GM18907 (cell line): ENCODE measurements around the gene C4orf50.

Source experiments
- ATAC-seq: cut with Tn5 transposase; IDR thresholded peaks from one replicate; pipeline ENCODE4 v1.9.1; 2021; ENCODE audit warnings: mild to moderate bottlenecking, moderate library complexity; ENCODE audit not compliant: unreplicated experiment

Gene C4orf50

DNA sequence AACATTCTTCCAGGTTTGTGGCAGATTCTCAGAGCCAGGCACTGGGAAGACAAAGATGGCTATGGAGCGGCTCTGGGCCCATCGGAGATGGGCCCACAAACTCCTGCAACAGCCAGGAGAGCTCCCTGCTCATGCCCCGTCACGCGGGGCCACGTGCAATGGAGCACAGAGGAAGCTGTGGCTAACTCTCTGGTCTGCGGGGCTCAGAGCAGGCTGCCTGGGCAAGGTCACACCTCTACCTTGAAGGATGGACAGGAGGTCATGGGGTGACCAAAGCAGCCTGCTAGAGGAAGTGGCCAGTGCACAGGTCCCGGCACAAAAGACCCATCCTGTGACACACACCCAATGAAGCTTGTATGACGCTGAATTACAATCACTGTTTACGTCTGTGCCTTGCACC, 45.2 kb downstream of the C4orf50 start:
- ATAC-seq: no peak

DNA sequence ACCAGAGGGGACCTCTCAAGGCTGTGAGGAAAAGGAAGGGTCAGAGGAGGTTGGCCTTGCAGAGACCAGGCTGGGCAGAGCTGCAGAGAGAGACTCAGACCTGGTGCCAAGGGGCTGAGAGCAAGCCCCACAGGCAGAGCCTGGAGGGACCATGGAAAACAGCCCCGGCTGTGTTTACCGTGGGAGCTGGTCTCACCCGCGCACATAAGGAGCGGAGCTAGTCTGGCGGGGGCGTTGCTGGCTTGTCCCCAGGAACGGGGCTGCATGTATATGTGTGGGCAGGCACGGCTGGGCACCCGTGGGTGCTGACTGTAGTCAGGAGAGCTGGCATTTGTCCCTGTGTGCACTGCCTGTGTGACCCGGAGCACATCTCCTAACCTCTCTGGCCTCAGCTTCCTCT, 45.7 kb downstream of the C4orf50 start:
- ATAC-seq: no peak

DNA sequence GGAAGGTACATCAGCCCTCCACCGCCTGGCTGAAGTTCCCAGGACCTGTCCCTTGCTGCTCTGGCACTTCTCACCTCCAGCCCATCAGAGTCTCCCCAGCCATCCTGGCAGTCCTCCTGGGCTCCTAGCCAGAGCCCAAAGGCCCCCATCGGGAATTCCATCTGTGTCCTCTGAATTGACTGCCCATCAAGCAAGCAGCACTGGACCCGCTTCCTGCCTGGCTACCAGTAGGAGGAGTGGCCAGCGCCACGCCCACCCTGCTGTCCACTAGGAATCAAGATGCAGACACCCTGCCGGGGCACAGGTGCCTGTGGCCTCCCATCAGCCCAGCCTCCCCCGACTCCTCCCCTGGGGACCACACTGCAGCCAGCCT, 47.2 kb downstream of the C4orf50 start:
- ATAC-seq: no peak

DNA sequence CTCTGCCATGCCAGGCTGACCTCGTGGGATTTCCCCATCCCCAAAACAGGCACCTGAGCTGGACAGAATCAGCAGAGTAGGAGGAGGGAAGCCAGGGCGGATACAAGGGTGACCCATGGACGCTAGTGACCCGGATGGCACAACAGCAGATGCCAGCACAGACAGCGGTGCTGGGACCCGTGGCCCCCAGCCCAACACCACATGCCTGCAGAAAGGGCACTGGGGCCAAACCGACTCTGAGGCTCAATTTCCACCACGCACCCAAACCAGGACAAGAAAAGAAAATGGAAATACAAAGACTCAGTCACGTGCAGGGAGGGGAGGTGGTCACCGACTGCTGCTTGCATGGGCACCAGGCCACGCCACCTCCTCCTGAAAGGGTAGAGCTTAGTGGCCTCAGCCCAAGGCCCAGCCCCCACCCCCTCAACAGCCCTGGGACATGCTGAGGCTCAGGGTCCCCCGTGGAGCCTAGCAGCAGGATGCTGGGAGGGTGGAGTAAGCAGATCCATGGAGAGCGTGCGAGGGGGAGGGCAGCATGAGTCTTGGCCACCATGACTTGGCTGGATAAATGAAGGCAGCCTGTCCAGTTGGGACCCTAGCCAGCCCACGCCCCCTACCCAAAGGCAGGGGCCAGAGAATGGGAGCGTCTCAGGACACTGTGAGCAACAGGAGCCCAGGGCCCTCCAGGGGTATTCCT, 47.7 kb downstream of the C4orf50 start:
- no peak for ATAC-seq

DNA sequence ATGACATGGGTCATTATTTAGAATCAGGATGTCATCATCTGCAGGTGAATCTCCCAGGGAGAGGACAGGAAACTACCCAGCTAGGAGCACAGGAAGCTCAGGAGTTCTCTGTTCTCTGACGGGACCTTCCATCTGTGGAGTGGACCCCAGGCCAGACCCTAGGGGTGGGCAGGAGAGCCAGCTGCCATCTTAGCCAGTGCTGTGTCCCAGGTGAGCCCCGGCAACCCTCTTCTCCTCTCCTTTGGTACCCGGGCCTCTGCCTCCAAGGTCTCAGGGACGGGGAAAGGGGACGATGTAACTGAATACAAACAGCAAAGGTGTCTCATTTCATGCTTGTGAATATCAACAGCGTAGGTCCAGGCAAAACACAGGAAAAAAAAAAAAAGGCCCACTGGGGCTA, 48.5 kb downstream of the C4orf50 start:
- ATAC-seq: no peak

DNA sequence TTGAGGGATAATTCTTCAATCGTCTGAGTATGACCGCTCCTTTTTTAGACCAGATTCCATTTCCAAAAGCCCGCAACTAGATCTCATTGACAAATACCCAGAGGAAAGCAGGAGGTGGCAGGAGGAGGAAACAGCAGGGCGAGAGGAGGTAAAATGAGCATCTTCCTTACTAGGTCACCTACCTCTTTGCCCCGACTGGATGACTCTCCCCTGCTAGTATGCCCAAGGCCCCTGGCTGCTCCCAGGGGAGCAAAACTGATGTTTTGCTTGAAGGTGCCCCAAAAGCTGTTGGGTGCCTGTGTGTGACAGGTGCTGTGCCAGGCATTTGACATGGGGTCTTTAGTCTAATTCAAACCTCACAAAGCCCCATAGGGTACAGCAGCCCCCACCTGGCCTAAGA, 48.9 kb downstream of the C4orf50 start:
- ATAC-seq: no peak

DNA sequence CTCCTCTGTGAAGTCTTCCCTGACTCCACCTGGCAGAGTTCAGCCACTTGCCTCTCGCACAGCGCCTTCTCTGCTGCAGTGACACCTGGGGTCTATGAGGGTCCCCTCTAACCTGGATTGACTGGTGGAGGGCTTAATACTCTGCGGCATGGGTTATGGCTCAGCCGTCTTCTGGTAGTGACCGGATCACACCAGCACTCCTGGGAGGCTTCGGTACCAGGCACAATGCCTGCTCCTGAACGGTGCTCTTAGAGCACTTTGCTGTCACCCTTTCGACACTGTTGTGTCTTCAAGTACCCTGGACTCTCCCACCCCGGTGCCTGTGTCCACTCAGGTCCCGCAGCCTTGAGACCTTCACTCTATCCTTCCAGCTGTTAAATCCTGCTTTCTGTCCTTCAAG, 50.0 kb downstream of the C4orf50 start:
- ATAC-seq: no peak

DNA sequence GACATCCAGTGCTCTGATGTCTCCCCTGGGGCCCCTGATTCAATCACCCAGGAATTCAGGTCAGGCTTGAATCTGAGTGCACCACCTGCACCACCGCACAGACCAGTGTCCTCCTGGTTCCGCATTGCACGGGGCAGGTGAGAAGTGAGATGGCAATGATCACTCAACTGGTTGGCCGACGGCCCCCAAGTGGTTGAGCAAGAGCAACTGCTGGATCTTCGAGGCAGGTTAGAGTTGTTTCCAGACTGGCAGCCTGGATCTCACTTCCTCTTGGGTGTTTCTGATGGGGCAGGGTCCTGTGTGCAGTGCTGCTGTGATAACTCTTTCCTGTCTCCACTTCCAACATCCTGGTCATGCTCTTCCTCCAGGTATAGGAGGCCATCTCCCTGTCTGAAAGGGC, 50.4 kb downstream of the C4orf50 start:
- ATAC-seq: no peak

DNA sequence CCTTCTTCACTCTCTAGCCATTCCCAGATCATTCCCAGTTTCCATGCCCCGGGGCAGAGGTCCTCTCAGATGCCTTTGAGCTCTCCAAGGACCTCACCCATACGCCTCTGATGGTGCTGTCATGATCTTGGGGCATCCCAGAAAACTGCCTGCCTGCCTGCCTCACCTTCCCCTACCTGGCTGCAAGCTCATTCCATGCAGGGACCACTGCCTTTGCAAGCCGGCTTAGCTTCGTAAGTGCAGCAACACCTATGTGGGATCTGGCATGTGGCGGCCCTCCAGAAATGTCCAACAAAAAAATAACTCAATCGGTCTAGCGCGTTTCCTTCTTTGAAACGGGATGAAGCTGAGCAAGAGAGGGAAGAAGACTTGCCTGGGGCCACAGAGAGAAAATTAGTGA, 53.0 kb downstream of the C4orf50 start:
- no peak for ATAC-seq

DNA sequence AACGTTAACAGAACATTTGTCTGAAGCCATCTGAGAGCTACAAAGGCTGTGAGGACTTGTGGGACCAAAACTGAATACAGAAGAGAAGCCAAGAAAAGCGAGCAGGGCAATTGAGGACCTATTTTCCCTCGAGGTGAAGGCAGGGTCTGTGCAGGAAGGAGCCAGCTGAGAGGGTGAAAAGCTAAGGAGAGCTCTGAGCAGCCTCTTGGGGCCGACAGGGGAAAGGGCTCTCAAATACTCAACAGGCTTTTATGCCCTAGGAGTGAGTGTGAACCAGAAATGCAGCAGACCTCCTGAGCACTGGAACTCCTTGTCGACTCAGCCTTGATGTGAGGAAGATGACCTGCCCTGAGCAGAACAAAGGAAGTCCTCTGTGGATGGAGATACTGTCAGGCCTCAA, 54.2 kb downstream of the C4orf50 start:
- ATAC-seq: no peak

DNA sequence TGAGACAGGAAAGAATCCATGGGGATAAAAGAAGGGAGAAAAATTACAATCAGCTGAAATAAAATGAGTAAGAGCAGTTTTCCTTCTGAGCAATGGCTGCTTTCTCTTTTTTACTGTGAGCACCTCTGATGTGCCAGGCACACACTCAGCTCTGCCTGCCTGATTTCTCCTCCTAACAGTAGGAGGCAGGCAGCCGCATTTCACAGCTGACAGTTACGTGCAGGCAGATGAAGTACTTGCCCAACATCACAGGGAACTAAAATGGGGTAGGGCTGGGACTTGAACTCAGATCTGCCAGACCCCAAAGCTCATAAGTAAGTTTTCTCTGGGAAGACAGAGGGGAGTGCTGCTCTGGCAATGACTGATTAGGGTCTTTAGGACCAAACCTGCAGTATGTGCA, 54.6 kb downstream of the C4orf50 start:
- ATAC-seq: no peak

DNA sequence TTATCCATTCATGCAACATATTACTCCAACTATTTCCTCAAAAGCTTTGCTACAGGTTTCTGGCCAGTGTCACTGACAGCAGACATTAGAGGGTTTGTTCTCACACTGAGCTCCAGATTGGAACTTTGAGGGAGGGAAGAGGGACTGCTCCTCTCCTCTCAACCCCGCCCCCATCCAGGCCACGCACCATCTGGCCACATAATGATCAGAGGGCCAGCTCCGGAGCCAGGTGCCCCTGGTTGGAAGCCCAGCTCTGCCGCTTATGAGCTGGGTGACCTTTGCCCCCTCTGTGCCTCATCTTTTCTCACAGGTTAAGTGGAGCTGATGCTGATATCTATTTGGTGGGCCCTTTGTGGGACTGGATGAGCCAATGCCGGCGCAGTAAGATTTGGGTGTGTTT, 55.8 kb downstream of the C4orf50 start:
- no peak for ATAC-seq

DNA sequence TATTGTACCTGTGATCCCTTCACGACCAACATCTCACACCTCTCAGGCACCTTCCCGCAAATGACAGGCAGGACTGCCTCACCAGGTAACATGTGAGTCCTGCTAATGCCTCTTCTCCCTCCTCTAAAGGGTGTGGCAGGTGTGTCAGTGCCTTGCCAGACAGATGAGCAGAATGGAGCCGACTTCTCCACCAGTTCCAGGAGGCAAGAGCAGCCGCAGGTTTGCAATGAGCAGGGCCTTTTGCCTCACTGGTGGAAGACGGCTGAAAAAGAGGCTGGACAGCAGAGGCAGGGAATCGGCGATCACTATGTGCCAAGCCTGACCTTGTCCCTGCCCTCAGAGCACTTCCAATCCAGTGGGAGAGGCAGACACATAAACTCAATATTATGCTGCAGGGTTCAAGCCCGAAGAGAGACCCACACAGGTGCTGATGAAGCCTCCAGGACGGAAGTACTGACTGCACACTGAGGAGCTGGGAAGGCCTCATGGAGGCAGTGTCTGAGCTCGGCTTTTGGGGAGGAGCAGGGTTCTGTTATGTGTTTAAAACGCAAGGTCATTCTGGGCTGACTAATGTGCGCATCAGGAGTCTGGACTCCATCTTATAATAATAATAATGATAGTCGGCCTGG, 57.9 kb downstream of the C4orf50 start:
- no peak for ATAC-seq

DNA sequence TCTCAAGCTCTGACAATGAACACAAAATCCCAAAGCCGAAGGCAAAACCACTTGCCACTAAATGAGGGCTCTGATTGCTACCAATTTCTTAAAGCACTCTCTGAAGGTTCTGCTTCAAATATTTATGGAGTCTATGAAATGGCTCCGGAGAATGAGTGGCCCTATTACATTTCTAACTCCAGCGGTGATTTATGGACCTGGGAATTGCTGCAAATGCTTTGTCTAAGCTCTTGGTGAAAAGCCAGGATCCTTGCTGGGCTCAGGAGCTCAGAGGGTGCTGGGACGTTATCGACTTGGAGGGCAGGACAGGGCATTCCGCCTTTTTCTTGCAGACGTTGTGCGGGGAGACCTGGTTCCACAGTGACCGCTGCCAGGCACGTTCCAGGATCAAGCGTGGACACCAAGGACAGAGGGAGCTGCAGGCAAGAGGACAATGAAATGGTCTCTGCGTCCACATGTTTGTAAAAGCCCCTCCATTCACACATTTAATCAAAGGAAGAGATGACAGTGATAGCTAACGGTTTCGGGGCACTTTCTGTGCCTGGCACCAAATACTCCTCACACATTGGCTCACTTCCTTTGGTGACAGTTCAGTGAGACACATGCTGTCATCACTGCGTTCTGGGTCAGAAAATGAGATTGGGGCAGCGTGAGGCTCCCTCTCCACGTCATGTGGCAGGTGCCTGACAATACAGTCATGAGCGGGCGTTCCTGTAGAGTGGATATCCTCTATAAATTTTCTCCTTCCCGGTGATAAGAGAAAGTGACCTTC, 58.8 kb downstream of the C4orf50 start:
- no peak for ATAC-seq

DNA sequence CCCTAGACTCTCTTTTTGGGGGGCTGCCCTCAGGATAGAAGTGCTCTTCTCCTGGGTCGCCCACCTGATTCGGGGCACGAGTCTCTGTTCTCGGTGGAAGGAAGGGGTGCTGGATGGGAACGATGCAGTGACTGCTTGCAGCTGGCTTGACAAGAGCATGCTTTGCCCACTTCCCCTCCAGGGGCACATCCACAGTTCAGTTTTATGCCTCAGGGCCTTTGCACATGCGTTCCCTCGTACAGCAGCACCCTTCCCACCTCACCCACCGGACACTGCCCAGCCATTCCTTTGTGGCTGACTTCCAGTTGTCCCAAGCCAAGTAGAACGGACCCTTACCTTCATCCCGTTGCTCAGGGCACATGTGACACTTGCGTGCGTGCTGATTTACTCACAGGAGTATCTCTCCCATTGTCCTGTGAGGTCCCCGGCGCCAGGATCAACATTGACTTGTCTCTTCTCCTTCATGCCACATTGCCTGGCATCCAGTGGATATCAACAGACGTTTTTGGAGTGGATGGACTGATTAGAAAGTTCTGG, 60.0 kb downstream of the C4orf50 start:
- no peak for ATAC-seq

DNA sequence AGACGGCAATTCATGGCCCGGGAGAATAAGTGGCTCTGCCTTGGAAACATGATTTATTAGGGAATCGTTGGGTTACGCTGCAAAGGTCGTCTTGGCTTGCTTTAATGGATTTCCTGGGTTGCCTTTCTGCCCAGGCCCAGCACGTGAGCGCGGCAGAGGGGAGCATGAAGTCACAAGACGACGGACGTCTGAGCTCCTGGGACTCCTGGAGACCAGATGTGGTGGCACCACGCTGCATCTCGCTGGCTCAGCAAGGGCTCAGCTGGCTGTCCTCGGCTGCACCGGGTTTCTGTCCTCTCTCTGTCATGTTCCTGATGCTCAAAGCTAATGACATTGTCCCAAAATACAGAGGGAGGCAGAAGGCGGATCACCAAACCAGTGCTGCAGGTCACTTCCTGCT, 61.2 kb downstream of the C4orf50 start:
- no peak for ATAC-seq

DNA sequence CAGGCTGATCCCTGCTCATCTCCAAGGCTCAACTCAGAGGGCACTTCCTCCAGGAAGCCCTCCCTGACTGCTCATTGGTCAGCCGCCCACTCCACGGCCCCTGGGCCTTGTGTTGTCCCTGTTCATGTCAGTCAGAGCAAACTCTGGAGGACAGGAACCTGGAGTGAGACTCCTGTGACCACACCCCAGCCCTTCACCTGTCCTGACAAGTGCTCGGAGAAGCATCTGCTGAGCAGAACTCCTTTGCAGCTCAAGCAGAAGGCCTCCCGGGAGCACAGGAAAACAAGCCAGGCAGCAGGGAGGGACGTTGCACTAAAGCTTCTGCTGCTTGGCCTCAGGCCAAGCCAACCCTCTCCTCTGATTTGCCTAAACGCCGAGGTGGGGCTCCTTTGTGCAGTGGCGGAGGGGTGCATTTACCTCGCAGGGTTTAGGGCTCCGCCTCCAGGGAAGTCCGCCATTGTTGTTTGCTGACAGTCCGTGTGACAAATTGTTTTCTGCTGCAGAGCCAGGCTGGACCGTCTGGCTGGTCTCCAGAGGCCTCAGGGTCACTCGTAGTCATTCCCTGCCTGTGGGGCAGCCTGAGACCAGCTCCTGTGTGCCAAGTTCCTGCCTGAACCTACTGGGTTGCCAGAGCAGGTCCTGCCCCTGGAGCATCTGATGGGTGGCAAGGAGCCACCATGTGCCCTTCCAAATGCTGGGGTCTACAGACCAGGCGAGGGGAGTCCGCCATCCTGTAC, 61.8 kb downstream of the C4orf50 start:
- no peak for ATAC-seq

DNA sequence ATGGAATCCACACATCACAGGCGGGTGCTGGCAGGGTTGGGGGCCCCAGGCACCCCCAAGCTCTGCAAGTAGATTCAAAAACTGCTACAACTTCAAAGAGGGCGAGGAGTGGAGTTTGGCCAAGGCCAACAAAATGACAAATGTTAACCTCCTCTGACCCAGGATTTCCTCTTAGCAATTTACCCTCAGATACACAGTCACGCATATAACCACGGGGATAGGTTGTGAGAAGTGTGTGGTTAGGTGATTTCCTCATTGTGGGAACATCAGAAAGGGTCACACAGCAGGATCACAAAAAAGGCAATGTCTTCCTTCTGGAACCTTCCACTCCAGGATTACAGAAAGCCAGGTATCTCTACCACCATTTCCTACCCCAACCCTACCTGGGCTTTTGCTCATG, 62.4 kb downstream of the C4orf50 start:
- no peak for ATAC-seq

DNA sequence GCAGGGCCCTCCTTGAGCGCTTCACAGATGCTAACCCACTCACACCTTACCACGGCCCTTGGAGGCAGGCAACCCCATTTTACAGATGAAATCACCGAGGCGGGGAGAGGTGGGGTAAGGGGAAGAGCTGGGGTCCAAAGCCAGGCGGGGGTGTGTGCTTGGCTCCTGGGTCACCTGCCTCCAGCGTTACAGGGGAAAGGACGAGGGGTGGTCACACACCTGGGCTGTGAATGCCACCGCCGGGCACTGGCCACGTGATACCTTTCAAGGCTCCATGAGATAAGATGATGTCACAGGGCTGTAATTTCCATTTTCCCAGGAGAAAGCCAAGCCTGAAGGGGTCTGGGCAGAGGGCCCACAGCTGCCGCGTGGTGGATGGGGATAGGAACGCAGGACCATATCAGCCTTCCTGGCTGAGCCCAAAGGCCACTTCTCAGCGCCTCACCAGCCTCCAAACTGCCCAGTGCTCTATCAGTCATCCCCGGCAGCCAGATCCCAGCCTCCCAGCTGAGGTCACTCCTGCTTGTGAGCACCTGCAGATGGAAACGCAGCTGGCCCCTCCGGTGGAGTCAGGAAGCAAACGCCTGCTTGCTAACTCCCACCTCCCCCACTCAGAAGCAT, 62.9 kb downstream of the C4orf50 start:
- ATAC-seq: no peak

DNA sequence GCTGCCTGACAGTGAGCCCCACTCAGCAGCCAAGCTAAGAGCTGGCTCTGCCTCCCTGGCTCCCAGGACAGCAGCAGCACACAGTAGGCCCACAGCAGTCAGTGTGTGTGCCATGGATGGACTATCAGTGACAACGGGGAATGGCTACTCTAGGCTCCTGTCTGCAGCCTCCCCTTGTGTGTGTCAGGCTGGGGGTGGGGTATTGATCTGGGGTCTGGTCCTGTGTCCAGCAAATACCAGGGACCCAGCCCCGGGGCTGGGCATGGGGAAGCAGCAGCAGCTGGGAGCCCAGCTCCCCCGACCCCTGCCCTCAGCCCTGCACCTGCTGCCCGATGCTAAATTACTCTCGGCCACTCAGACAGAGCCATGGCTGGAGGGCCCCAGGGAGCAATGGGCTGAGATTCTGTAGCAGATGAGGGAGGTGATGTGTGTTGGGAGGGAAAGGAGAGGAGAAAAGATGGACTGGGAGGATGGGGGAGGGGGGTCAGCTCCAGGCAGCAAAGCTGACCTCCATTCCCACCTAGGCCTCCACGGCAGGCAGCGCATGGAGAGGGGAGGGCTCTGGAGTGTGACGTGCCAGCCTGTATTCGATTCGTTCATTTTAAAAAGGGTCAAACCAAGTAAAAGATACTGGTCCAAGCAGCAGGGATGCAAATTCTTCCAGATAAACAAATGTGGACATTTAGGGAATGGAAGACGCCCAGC, 64.0 kb downstream of the C4orf50 start:
- no peak for ATAC-seq
